Measurements from ENCODE around the gene RUNX1.

DNA sequence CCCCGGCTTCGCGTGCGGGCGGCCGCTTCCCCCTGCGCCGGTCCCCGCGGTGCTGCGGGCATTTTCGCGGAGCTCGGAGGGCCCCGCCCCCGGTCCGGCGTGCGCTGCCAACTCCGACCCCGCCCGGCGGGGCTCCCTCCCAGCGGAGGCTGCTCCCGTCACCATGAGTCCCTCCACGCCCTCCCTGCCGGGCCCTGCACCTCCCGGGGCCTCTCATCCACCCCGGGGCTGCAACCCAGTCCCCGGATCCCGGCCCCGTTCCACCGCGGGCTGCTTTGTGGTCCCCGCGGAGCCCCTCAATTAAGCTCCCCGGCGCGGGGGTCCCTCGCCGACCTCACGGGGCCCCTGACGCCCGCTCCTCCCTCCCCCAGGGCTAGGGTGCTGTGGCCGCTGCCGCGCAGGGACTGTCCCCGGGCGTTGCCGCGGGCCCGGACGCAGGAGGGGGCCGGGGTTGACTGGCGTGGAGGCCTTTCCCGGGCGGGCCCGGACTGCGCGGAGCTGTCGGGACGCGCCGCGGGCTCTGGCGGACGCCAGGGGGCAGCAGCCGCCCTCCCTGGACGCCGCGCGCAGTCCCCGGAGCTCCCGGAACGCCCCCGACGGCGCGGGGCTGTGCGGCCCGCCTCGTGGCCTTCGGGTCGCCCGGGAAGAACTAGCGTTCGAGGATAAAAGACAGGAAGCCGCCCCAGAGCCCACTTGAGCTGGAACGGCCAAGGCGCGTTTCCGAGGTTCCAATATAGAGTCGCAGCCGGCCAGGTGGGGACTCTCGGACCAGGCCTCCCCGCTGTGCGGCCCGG, 159.2 kb downstream of the RUNX1 start:
- no peak for TF ChIP-seq POLR2A (IDR thresholded peaks at IDR 0.05)
- TF ChIP-seq, protein P1, sequence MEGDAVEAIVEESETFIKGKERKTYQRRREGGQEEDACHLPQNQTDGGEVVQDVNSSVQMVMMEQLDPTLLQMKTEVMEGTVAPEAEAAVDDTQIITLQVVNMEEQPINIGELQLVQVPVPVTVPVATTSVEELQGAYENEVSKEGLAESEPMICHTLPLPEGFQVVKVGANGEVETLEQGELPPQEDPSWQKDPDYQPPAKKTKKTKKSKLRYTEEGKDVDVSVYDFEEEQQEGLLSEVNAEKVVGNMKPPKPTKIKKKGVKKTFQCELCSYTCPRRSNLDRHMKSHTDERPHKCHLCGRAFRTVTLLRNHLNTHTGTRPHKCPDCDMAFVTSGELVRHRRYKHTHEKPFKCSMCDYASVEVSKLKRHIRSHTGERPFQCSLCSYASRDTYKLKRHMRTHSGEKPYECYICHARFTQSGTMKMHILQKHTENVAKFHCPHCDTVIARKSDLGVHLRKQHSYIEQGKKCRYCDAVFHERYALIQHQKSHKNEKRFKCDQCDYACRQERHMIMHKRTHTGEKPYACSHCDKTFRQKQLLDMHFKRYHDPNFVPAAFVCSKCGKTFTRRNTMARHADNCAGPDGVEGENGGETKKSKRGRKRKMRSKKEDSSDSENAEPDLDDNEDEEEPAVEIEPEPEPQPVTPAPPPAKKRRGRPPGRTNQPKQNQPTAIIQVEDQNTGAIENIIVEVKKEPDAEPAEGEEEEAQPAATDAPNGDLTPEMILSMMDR (IDR thresholded peaks at IDR 0.05 in 8 of 11, conservative IDR thresholded peaks at IDR 0.05 in 3 of 11) = peak; percentile 32 to 98 (median 94)

All from spleen (tissue), 7 donors.